Ishikawa (cell line): Measurements from ENCODE around the gene GDPD1.

Experiments
- CEBPB ChIP-seq: IDR thresholded peaks from 2 replicates; pipeline ENCODE4 v1.6.1; 2012
- CREB1 ChIP-seq: IDR thresholded peaks from 2 replicates; pipeline ENCODE4 v1.6.1; 2012; ENCODE audit warnings: low read depth
- EGR1 ChIP-seq: IDR thresholded peaks from 2 replicates; pipeline ENCODE4 v1.6.1; 2012
- EP300 ChIP-seq: IDR thresholded peaks from 2 replicates; pipeline ENCODE4 v1.6.1; 2012; ENCODE audit warnings: borderline replicate concordance
- FOXM1 ChIP-seq: IDR thresholded peaks from 2 replicates; pipeline ENCODE4 v1.6.1; 2012; ENCODE audit warnings: low read depth, borderline replicate concordance
- NFIC ChIP-seq: IDR thresholded peaks from 2 replicates; pipeline ENCODE4 v1.6.1; 2012
- RAD21 ChIP-seq: IDR thresholded peaks from 2 replicates; pipeline ENCODE4 v1.6.1; 2012; ENCODE audit warnings: low read depth
- TAF1 ChIP-seq: IDR thresholded peaks from 2 replicates; pipeline ENCODE4 v1.6.1; 2012; ENCODE audit warnings: low read depth, mild to moderate bottlenecking
- TCF12 ChIP-seq: IDR thresholded peaks from 2 replicates; pipeline ENCODE4 v1.6.1; 2012; ENCODE audit warnings: low read depth
- TEAD4 ChIP-seq: IDR thresholded peaks from 2 replicates; pipeline ENCODE4 v1.6.1; 2012
- YY1 ChIP-seq: IDR thresholded peaks from 2 replicates; pipeline ENCODE4 v1.6.1; 2012; ENCODE audit warnings: low read depth
- ZBTB7A ChIP-seq: IDR thresholded peaks from 2 replicates; pipeline ENCODE4 v1.6.1; 2012; ENCODE audit warnings: low read depth
- TF ChIP-seq, protein P1 (sequence below): IDR thresholded peaks from 2 replicates; pipeline ENCODE4 v1.6.1; 2012; ENCODE audit warnings: low read depth, mild to moderate bottlenecking
- TF ChIP-seq, protein P2 (sequence below): IDR thresholded peaks from 2 replicates; pipeline ENCODE4 v1.6.1; 2012
- TF ChIP-seq, protein P3 (sequence below): IDR thresholded peaks from 2 replicates; pipeline ENCODE4 v1.6.1; 2012

Gene GDPD1

DNA sequence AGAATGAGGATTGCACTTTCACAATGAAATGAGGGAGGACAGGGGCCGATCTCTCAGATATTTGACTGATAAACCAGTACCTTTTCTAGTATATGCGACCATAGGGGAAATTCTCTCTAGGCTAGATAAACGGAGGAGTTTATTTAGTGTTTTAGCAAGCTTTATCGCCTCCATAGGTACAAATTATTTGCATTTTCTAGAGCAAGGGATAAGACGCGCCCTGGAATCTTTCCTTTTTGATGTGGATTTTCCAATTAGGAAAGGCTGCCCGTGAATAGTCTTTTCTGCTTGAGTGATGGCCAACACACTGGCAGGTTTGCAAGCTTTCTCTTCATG lies 351 bp upstream of the GDPD1 start:
- TF ChIP-seq TEAD4, result no peak

DNA sequence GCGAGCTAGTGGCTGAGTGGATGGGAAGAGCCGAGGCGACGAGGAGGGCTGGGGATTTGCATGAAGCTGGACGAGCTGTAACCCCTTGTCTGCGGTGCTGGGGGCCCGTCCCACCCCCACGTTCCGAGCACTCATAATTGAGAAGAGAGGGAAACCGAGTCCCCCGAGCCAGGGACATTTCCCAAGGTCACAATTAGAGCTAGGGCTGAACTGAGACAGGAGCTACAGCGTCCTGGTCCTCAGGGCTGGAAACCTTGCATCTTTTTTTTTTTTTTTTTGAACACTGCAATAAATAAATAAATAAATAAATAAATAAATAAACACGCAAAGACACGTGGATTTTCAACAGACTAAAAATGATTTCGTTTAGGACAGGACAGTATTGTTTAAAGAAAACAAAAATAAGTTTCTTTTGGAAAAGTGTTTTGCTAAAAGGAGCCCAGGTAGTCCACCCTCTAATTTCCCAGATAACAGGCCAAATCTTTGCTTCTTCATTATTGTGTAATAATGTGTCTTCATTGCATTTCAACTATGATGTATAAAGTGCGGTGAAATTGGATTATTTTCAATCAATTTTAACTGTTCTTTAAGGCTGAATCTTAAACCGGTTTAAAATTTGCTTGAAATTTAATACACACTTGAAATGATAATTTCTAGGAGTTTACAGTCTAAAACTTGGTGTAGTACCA lies 992 bp downstream of the GDPD1 start:
- no peak for TF ChIP-seq NFIC
- TF ChIP-seq RAD21, result no peak
- TF ChIP-seq CEBPB, result no peak
- no peak for TF ChIP-seq TCF12
- TF ChIP-seq EGR1, result no peak
- no peak for TF ChIP-seq EP300
- no peak for TF ChIP-seq TAF1
- TF ChIP-seq, protein P1, sequence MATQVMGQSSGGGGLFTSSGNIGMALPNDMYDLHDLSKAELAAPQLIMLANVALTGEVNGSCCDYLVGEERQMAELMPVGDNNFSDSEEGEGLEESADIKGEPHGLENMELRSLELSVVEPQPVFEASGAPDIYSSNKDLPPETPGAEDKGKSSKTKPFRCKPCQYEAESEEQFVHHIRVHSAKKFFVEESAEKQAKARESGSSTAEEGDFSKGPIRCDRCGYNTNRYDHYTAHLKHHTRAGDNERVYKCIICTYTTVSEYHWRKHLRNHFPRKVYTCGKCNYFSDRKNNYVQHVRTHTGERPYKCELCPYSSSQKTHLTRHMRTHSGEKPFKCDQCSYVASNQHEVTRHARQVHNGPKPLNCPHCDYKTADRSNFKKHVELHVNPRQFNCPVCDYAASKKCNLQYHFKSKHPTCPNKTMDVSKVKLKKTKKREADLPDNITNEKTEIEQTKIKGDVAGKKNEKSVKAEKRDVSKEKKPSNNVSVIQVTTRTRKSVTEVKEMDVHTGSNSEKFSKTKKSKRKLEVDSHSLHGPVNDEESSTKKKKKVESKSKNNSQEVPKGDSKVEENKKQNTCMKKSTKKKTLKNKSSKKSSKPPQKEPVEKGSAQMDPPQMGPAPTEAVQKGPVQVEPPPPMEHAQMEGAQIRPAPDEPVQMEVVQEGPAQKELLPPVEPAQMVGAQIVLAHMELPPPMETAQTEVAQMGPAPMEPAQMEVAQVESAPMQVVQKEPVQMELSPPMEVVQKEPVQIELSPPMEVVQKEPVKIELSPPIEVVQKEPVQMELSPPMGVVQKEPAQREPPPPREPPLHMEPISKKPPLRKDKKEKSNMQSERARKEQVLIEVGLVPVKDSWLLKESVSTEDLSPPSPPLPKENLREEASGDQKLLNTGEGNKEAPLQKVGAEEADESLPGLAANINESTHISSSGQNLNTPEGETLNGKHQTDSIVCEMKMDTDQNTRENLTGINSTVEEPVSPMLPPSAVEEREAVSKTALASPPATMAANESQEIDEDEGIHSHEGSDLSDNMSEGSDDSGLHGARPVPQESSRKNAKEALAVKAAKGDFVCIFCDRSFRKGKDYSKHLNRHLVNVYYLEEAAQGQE, result no peak
- TF ChIP-seq CREB1, result no peak
- TF ChIP-seq, protein P2, sequence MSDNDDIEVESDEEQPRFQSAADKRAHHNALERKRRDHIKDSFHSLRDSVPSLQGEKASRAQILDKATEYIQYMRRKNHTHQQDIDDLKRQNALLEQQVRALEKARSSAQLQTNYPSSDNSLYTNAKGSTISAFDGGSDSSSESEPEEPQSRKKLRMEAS, result no peak
- TF ChIP-seq, protein P3, sequence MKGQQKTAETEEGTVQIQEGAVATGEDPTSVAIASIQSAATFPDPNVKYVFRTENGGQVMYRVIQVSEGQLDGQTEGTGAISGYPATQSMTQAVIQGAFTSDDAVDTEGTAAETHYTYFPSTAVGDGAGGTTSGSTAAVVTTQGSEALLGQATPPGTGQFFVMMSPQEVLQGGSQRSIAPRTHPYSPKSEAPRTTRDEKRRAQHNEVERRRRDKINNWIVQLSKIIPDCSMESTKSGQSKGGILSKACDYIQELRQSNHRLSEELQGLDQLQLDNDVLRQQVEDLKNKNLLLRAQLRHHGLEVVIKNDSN, result no peak
- no peak for TF ChIP-seq YY1
- TF ChIP-seq FOXM1, result no peak
- TF ChIP-seq ZBTB7A, result no peak
- no peak for TF ChIP-seq TEAD4

DNA sequence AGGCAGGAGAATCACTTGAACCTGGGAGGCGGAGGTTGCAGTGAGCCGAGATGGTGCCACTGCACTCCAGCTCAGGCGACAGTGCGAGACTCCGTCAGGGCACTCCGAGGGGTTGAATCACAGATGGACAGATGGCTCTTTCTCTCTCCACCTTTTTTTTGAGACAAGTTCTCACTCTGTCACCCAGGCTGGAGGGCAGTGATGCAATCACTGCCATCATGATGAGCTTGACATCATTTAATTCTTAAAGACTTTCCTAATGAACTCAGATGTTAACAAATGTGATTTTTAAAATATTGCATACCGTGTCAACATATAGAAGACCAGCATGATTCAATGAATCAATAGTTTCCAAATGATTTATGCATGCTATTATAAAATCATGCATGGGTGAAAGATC lies 3.5 kb downstream of the GDPD1 start:
- no peak for TF ChIP-seq TEAD4
- no peak for TF ChIP-seq TCF12
- TF ChIP-seq CEBPB, result no peak
- no peak for TF ChIP-seq NFIC
- no peak for TF ChIP-seq CREB1
- TF ChIP-seq FOXM1, result no peak
- no peak for TF ChIP-seq YY1
- TF ChIP-seq, protein P1, result no peak
- TF ChIP-seq, protein P3, result no peak
- no peak for TF ChIP-seq RAD21
- TF ChIP-seq EGR1, result no peak
- TF ChIP-seq ZBTB7A, result no peak

DNA sequence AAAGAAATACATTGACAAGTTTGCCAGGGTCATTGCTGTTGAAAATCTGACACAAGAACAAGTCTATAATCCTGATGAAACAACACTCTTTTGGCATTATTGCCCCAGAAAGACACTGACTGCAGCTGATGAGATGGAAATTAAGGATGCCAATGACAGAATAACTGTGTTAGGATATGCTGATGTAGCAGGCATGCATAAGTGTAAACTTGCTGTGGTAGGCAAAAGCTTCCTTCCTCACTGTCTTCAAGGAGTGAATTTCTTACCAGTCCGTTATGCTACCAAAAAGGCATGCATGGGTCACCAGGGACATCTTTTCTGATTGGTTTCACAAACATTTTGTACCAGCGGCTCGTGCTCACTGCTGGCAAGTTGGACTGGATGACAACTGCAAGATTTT lies 10.5 kb downstream of the GDPD1 start:
- TF ChIP-seq RAD21, result no peak
- no peak for TF ChIP-seq CEBPB
- no peak for TF ChIP-seq NFIC
- TF ChIP-seq TAF1, result no peak
- TF ChIP-seq TCF12, result no peak
- no peak for TF ChIP-seq EGR1
- TF ChIP-seq, protein P2, result no peak
- no peak for TF ChIP-seq CREB1
- TF ChIP-seq TEAD4, result no peak
- TF ChIP-seq, protein P3, result no peak
- TF ChIP-seq ZBTB7A, result no peak
- TF ChIP-seq, protein P1, result no peak
- no peak for TF ChIP-seq YY1
- TF ChIP-seq EP300, result no peak
- no peak for TF ChIP-seq FOXM1
